GM12878 (cell line): ENCODE results near the gene TRIM25. TPM values are rescaled to one million over a fixed set of nuclear protein-coding genes. Genes with fewer than 3 reads are reported as not detected.

ENCODE experiments used
- ATAC-seq: fragments of 200-7000 bp; cut with Tn5 transposase; 3 replicates; pipeline ENCODE4 v1.9.1; 2020; ENCODE audit warnings: mild to moderate bottlenecking, moderate library complexity
- BruUV-seq: library from RNA; stranded (reverse); fragments of 400-500 nt; replicated peaks from 2 replicates; lab custom pipeline; 2021; lab: Mats Ljungman, UMichigan
- CTCF ChIA-PET: fragments of 300-600 bp; sonication (Branson Sonifier 250); formaldehyde crosslinking; extraction: SDS; loops from one replicate; lab custom pipeline; 2021; ENCODE audit warnings: inconsistent platforms; lab: Yijun Ruan, JAX
- POLR2A ChIA-PET: fragments of 350-600 bp; formaldehyde crosslinking; extraction: SDS; loops from one replicate; lab custom pipeline; 2021; ENCODE audit warnings: inconsistent platforms; lab: Charles Lee
- RAD21 ChIA-PET: fragments of 300-600 bp; sonication (Branson Sonifier 250); formaldehyde crosslinking; loops from one replicate; lab custom pipeline; 2023; ENCODE audit warnings: antibody characterized with exemption; ENCODE audit not compliant: unreplicated experiment; lab: Charles Lee
- SMC1A ChIA-PET: fragments of 300-600 bp; sonication (Branson Sonifier 250); formaldehyde crosslinking; loops from one replicate; lab custom pipeline; 2023; ENCODE audit not compliant: unreplicated experiment, uncharacterized antibody; lab: Charles Lee
- DNase-seq: peaks from one replicate; pipeline ENCODE4 v3.0.0-alpha.2; 2011; ENCODE audit warnings: low read depth, low spot score
- FAIRE-seq: peaks from 3 replicates; lab custom pipeline; 2011; peaks lifted over from hg19 to GRCh38; lab: Jason Lieb, UNC
- H2AFZ ChIP-seq: 2 replicates; pipeline ENCODE4 v1.6.0; 2011; ENCODE audit warnings: low read depth, low read length, control low read depth; ENCODE audit not compliant: control insufficient read depth
- H3K27ac ChIP-seq: 2 replicates; pipeline ENCODE4 v1.5.1; 2011; ENCODE audit warnings: control low read depth; ENCODE audit not compliant: control insufficient read depth, insufficient read depth
- H3K27me3 ChIP-seq, 2 experiments: replicated peaks in 1 of 2; 2 replicates each; pipeline versions ENCODE4 v1.6.0 to v1.6.1; 2011; ENCODE audit warnings: low read length in 1 of 2; ENCODE audit not compliant: control insufficient read depth in 2 of 2, insufficient read depth in 2 of 2
- H3K36me3 ChIP-seq, 2 experiments: 2 replicates each; pipeline ENCODE4 v1.5.1; 2011; ENCODE audit warnings: low read length in 1 of 2; ENCODE audit not compliant: control insufficient read depth in 2 of 2, insufficient read depth in 2 of 2
- H3K4me1 ChIP-seq: 2 replicates; pipeline ENCODE4 v1.6.1; 2011; ENCODE audit warnings: mild to moderate bottlenecking, low read length, moderate library complexity, mixed read lengths; ENCODE audit not compliant: control insufficient read depth, insufficient read depth
- H3K4me2 ChIP-seq: 2 replicates; pipeline ENCODE4 v1.6.0; 2011; ENCODE audit warnings: control low read depth; ENCODE audit not compliant: control insufficient read depth, insufficient read depth
- H3K4me3 ChIP-seq: fragments of 200-600 bp; sonication (generic); 2 replicates; pipeline ENCODE4 v1.5.1; 2016
- H3K79me2 ChIP-seq: 2 replicates; pipeline ENCODE4 v1.6.0; 2011; ENCODE audit warnings: low read length; ENCODE audit not compliant: control insufficient read depth, insufficient read depth
- H3K9ac ChIP-seq: 2 replicates; pipeline ENCODE4 v1.8.0; 2011; ENCODE audit warnings: low read length, control low read depth, mixed read lengths; ENCODE audit not compliant: control insufficient read depth, insufficient read depth
- H3K9me3 ChIP-seq: replicated peaks from 3 replicates; pipeline ENCODE4 v1.5.1; 2011; ENCODE audit warnings: mild to moderate bottlenecking, low read length; ENCODE audit not compliant: control insufficient read depth, insufficient read depth
- H4K20me1 ChIP-seq: 2 replicates; pipeline ENCODE4 v1.6.0; 2011; ENCODE audit not compliant: control insufficient read depth, insufficient read depth
- ASH2L ChIP-seq: fragments of 300-600, 200-600 bp; sonication (generic); IDR thresholded peaks from 2 replicates; pipeline ENCODE4 v1.6.1; 2017; ENCODE audit warnings: low read depth, mild to moderate bottlenecking, borderline replicate concordance
- CHD1 ChIP-seq: IDR thresholded peaks from 2 replicates; pipeline ENCODE4 v1.6.1; 2012; ENCODE audit warnings: low read depth, low read length, improper control_type of control experiment
- CHD4 ChIP-seq: fragments of 200-600 bp; sonication (generic); IDR thresholded peaks from 2 replicates; pipeline ENCODE4 v1.6.1; 2016; ENCODE audit warnings: mild to moderate bottlenecking
- FOS ChIP-seq: IDR thresholded peaks from 3 replicates; pipeline ENCODE4 v1.6.1; 2011; ENCODE audit warnings: borderline replicate concordance; ENCODE audit not compliant: insufficient read length; ENCODE audit errors: extremely low read depth
- JUNB ChIP-seq: IDR thresholded peaks from 2 replicates; pipeline ENCODE4 v1.6.1; 2016; ENCODE audit warnings: antibody characterized with exemption, mild to moderate bottlenecking
- KAT2A ChIP-seq: conservative IDR thresholded peaks from 2 replicates; pipeline ENCODE4 v1.6.1; 2011; ENCODE audit warnings: low read depth, low read length; ENCODE audit not compliant: control insufficient read depth
- RUNX3 ChIP-seq: IDR thresholded peaks from 2 replicates; pipeline ENCODE4 v1.6.1; 2012; ENCODE audit warnings: low read length, inconsistent platforms
- YY1 ChIP-seq: IDR thresholded peaks from 2 replicates; pipeline ENCODE4 v1.6.1; 2011; ENCODE audit warnings: low read depth, mild to moderate bottlenecking, low read length
- ZNF217 ChIP-seq: fragments of 450-650 bp; IDR thresholded peaks from 2 replicates; pipeline ENCODE4 v1.6.1; 2017; ENCODE audit warnings: antibody characterized with exemption, mild to moderate bottlenecking
- WGBS: methylation state at CpG from one replicate; pipeline ENCODE4 v1.1.6; 2016; ENCODE audit warnings: low lambda C conversion rate; ENCODE audit not compliant: insufficient replicate concordance, insufficient coverage; ENCODE audit errors: missing lambda C conversion rate; 5-methylcytosine and 5-hydroxymethylcytosine counted together
- in situ Hi-C: fragments of 300-500 bp; cut with MboI; formaldehyde crosslinking; loops from 9 replicates; pipeline ENCODE4 v1.14.3; 2018; ENCODE audit warnings: mixed read lengths
- intact Hi-C: fragments of 100-400 bp; cut with micrococcal nuclease; formaldehyde crosslinking; loops from one replicate; pipeline ENCODE4 v1.14.2; 2022; ENCODE audit not compliant: unreplicated experiment
- polyA plus RNA-seq, 11 experiments: library from polyadenylated mRNA; depleted of rRNA in 4 of 11; unstranded in 6 of 11; stranded (reverse) in 5 of 11; fragments of >200 nt; fragmentation: Nextera tagmentation in 4 of 11; fragmentation: Illumina TruSeq in 1 of 11; extraction: Ambion mirVana in 4 of 11; extraction: Trizol in 1 of 11; gene quantifications; 1 replicate in 1 of 11; 2 replicates in 10 of 11; pipeline versions ENCODE4 v1.2.1 to v1.2.3, GENCODE V29; 2011 to 2016; ENCODE audit warnings: inconsistent platforms in 2 of 11, missing spikeins in 2 of 11, low read depth in 1 of 11
- total RNA-seq, 4 experiments: library from RNA; depleted of rRNA in 3 of 4; stranded (reverse); fragments of >200 nt in 3 of 4; fragmentation: Illumina TruSeq in 1 of 4; extraction: Trizol in 1 of 4; gene quantifications; 2 replicates each; pipeline versions ENCODE4 v1.2.1 to v1.2.3, GENCODE V29; 2013 to 2021
- TF ChIP-seq, protein P1 (sequence below): fragments of 450-650 bp; formaldehyde crosslinking; IDR thresholded peaks from 2 replicates; pipeline ENCODE4 v1.5.0; 2022; ENCODE audit warnings: mild to moderate bottlenecking, missing genetic modification characterization
- TF ChIP-seq, protein P2 (sequence below): IDR thresholded peaks from 2 replicates; pipeline ENCODE4 v1.6.1; 2012; ENCODE audit warnings: low read length, inconsistent platforms

TRIM25 gene
- total and polyA plus RNA-seq, 10 of the 15 experiments (the other 5 are each of a cell fraction or from before 2014, with no cell fraction given): 10.5 to 123 (median 51.3) TPM

DNA sequence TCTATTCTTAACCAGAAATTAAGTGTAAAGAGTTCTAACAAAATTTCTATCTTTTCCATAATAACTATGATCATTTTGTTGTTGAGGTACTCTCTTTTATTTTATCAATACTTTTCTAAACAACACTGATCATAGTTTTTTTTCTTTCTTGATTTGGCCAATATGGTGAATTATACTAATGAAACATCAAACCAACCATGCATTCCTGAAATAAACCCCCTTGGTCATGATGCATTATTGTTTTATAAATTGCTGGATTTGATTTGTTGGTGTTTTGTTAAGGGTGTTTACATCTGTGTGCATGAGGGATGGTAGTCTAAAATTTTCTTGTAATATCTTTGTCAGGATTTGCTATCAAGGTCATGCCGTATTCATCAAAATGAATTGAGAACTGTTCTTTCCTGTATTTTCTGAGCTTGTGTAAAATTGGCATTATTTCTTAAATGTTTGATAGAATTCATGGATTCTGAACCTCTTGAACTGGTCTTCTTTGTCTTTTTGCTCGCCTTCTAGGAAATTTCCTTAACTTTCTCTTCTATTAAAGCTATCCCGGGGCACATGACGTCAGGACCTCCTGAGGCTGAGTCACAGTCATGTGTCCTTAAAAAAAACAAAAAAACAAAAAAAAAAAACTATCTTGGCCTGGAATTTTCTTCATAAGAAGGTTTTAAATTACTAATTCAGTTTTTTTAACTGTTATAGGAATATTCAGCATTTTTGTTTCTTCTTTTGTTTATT is 3.9 kb upstream of the TRIM25 start:
- ChIA-PET SMC1A (no interaction called here), RAD21 (no interaction called here), CTCF (interaction anchor here (1.5 kb wide), 1 partner anchor 13 kb away, joined by 3 read pairs; no protein-coding TSS in a partner anchor), POLR2A (interaction anchor here (0.8 to 1.4 kb wide), 2 partner anchors 10 to 14 kb away, joined by 3 read pairs; no protein-coding TSS in a partner anchor)
- TF ChIP-seq ASH2L (no peak), FOS (no peak), CHD4 (no peak), RUNX3 (no peak), KAT2A (no peak), CHD1 (no peak), ZNF217 (no peak), JUNB (no peak), YY1 (no peak)
- TF ChIP-seq, protein P1, sequence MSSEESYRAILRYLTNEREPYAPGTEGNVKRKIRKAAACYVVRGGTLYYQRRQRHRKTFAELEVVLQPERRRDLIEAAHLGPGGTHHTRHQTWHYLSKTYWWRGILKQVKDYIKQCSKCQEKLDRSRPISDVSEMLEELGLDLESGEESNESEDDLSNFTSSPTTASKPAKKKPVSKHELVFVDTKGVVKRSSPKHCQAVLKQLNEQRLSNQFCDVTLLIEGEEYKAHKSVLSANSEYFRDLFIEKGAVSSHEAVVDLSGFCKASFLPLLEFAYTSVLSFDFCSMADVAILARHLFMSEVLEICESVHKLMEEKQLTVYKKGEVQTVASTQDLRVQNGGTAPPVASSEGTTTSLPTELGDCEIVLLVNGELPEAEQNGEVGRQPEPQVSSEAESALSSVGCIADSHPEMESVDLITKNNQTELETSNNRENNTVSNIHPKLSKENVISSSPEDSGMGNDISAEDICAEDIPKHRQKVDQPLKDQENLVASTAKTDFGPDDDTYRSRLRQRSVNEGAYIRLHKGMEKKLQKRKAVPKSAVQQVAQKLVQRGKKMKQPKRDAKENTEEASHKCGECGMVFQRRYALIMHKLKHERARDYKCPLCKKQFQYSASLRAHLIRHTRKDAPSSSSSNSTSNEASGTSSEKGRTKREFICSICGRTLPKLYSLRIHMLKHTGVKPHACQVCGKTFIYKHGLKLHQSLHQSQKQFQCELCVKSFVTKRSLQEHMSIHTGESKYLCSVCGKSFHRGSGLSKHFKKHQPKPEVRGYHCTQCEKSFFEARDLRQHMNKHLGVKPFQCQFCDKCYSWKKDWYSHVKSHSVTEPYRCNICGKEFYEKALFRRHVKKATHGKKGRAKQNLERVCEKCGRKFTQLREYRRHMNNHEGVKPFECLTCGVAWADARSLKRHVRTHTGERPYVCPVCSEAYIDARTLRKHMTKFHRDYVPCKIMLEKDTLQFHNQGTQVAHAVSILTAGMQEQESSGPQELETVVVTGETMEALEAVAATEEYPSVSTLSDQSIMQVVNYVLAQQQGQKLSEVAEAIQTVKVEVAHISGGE (CRISPR knock-in tag): no peak
- TF ChIP-seq, protein P2, sequence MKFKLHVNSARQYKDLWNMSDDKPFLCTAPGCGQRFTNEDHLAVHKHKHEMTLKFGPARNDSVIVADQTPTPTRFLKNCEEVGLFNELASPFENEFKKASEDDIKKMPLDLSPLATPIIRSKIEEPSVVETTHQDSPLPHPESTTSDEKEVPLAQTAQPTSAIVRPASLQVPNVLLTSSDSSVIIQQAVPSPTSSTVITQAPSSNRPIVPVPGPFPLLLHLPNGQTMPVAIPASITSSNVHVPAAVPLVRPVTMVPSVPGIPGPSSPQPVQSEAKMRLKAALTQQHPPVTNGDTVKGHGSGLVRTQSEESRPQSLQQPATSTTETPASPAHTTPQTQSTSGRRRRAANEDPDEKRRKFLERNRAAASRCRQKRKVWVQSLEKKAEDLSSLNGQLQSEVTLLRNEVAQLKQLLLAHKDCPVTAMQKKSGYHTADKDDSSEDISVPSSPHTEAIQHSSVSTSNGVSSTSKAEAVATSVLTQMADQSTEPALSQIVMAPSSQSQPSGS: no peak
- no peak overlapping the region for H3K4me2 ChIP-seq
- no peak overlapping the region for H3K9ac ChIP-seq
- DNase-seq (no peak), ATAC-seq (no peak), FAIRE-seq (no peak)
- H3K27me3 ChIP-seq: no peaks in the 10 kb centered on the region
- H4K20me1 ChIP-seq: no peaks in the 10 kb centered on the region
- BruUV-seq: no TSS peak
- WGBS: 98% methylated on average over 4 of the region's 4 CpGs
- no peak overlapping the region for H3K4me3 ChIP-seq
- no peaks in the 10 kb centered on the region for H3K36me3 ChIP-seq
- H3K27ac ChIP-seq: no peak overlapping the region
- H3K9me3 ChIP-seq: no peaks in the 10 kb centered on the region; the same call in 2 of the 3 replicates
- in situ Hi-C loops: no loop called here
- intact Hi-C loops: no loop called here
- H3K79me2 ChIP-seq: peaks cover 23% of the 10 kb centered on the region
- peaks cover 11% of the 10 kb centered on the region for H3K4me1 ChIP-seq
- no peak overlapping the region for H2AFZ ChIP-seq
